ENCODE data around the gene DDI2.

Gene DDI2

GRCh38 chr1:15624133-15624714 lies 7.0 kb downstream of the DDI2 start (continued):
- TF ChIP-seq ZSCAN30 (tag by site-specific recombination; IDR thresholded peaks at IDR 0.05), result no peak
- TF ChIP-seq ZNF555 (tag by site-specific recombination; conservative IDR thresholded peaks at IDR 0.05), result no peak
- no peak for TF ChIP-seq ZNF214 (tag by site-specific recombination; IDR thresholded peaks at IDR 0.05; ENCODE audit: borderline replicate concordance)
- no peak for TF ChIP-seq ZNF16 (tag by site-specific recombination; IDR thresholded peaks at IDR 0.05; ENCODE audit: low read depth)
- peak; percentile 61 for TF ChIP-seq GLIS1 (tag by site-specific recombination; IDR thresholded peaks at IDR 0.05)
- no peak for TF ChIP-seq ZNF398 (tag by site-specific recombination; IDR thresholded peaks at IDR 0.05)
- no peak for TF ChIP-seq SETDB1 (IDR thresholded peaks at IDR 0.05; ENCODE audit: insufficient read length, low read length)
- no peak for TF ChIP-seq ZNF426 (tag by site-specific recombination; IDR thresholded peaks at IDR 0.05)
- peak; percentile 78 for TF ChIP-seq MYNN (tag by site-specific recombination; IDR thresholded peaks at IDR 0.05; ENCODE audit: borderline replicate concordance)

GRCh38 chr1:15625056-15625917 lies 8.0 kb downstream of the DDI2 start:
- CTCF ChIA-PET, result interaction anchor here (0.6 kb wide), 1 partner anchor 120 kb away, joined by 3 read pairs; no protein-coding TSS in a partner anchor
- Histone ChIP-seq H3K4me1 (ENCODE audit: control insufficient read depth, insufficient read depth, low read length) (peaks cover 12% of the 10 kb centered on the region), H3K9me3 (ENCODE audit: control insufficient read depth, insufficient read depth, low read depth, low read length) (no peaks in the 10 kb centered on the region), H3K4me3 (ENCODE audit: low read depth, low read length) (no peak overlapping the region), H3K36me3 (ENCODE audit: control insufficient read depth in 2 of 2, insufficient read depth in 1 of 2, low read length in 2 of 2) (peaks cover 0 to 35% of the 10 kb centered on the region in 2 experiments; a peak in 1 of 3 replicates), H3K27ac (ENCODE audit: extremely low read depth, low read depth, low read length) (no peak overlapping the region)
- TF ChIP-seq ZNF37A (tag by site-specific recombination; IDR thresholded peaks at IDR 0.05) (no peak), ZNF394 (tag by site-specific recombination; IDR thresholded peaks at IDR 0.05; ENCODE audit: borderline replicate concordance) (peak; percentile 69; the same call in 1 of the 2 replicates), ZNF571 (tag by site-specific recombination; IDR thresholded peaks at IDR 0.05) (no peak), TRIM28 (IDR thresholded peaks at IDR 0.05; ENCODE audit: borderline replicate concordance, low read length) (no peak), SP3 (tag by site-specific recombination; IDR thresholded peaks at IDR 0.05) (no peak), ZNF660 (tag by site-specific recombination; IDR thresholded peaks at IDR 0.05) (no peak), ZBTB21 (tag by site-specific recombination; IDR thresholded peaks at IDR 0.05) (no peak), ZNF548 (tag by site-specific recombination; IDR thresholded peaks at IDR 0.05) (no peak), ZNF274 (IDR thresholded peaks at IDR 0.05; ENCODE audit: low read length) (no peak), ZNF274 (tag by site-specific recombination; IDR thresholded peaks at IDR 0.05; ENCODE audit: borderline replicate concordance) (no peak), ZNF501 (tag by site-specific recombination; IDR thresholded peaks at IDR 0.05) (no peak), ZIC2 (tag by site-specific recombination; IDR thresholded peaks at IDR 0.05) (peak; percentile 11; the same call in 1 of the 2 replicates), GLI4 (tag by site-specific recombination; IDR thresholded peaks at IDR 0.05) (no peak), ZFP3 (tag by site-specific recombination; IDR thresholded peaks at IDR 0.05; ENCODE audit: low read depth) (no peak), ZNF624 (tag by site-specific recombination; IDR thresholded peaks at IDR 0.05) (no peak), OVOL3 (tag by site-specific recombination; IDR thresholded peaks at IDR 0.05) (no peak), ZBTB26 (tag by site-specific recombination; optimal IDR thresholded peaks at IDR 0.05) (no peak), ZNF664 (tag by site-specific recombination; IDR thresholded peaks at IDR 0.05) (no peak), PRDM6 (tag by site-specific recombination; IDR thresholded peaks at IDR 0.05) (peak; percentile 55; the same call in 1 of the 2 replicates), ZNF169 (tag by site-specific recombination; IDR thresholded peaks at IDR 0.05) (no peak), YY2 (tag by site-specific recombination; IDR thresholded peaks at IDR 0.05) (no peak)
- POLR2A ChIA-PET, result interaction anchor here (0.6 kb wide), 1 partner anchor 472 kb away, joined by 3 read pairs; no protein-coding TSS in a partner anchor
